GM23248 (cell line): ENCODE results near the gene TADA3. TPM values are rescaled to one million over a fixed set of nuclear protein-coding genes. Genes with fewer than 3 reads are reported as not detected.

Source experiments
- DNase-seq: peaks from one replicate; pipeline ENCODE4 v3.0.0-alpha.2; 2015
- H2AFZ ChIP-seq: fragments of 200-600 bp; sonication (generic); 2 replicates; pipeline ENCODE4 v1.6.1; 2016; ENCODE audit warnings: antibody characterized with exemption
- H3F3A ChIP-seq: fragments of 200-600 bp; sonication (generic); 2 replicates; pipeline ENCODE4 v1.6.1; 2016; ENCODE audit warnings: mild to moderate bottlenecking, antibody characterized with exemption, mixed run types; ENCODE audit not compliant: insufficient read depth
- H3K27ac ChIP-seq: fragments of 200-600 bp; sonication (generic); 2 replicates; pipeline ENCODE4 v1.5.1; 2016; ENCODE audit warnings: mild to moderate bottlenecking
- H3K27me3 ChIP-seq: fragments of 200-600 bp; sonication (generic); replicated peaks from 2 replicates; pipeline ENCODE4 v1.6.1; 2016; ENCODE audit warnings: mild to moderate bottlenecking; ENCODE audit not compliant: insufficient read depth
- H3K36me3 ChIP-seq: fragments of 200-600 bp; sonication (generic); 2 replicates; pipeline ENCODE4 v1.6.1; 2016; ENCODE audit warnings: low read depth, mild to moderate bottlenecking
- H3K4me1 ChIP-seq: fragments of 200-600 bp; sonication (generic); 2 replicates; pipeline ENCODE4 v1.6.1; 2016; ENCODE audit warnings: mild to moderate bottlenecking; ENCODE audit not compliant: insufficient read depth
- H3K4me2 ChIP-seq: fragments of 200-600 bp; sonication (generic); one replicate; pipeline ENCODE4 v1.6.1; 2016; ENCODE audit warnings: mild to moderate bottlenecking; ENCODE audit not compliant: unreplicated experiment
- H3K4me3 ChIP-seq: fragments of 200-600 bp; sonication (generic); 2 replicates; pipeline ENCODE4 v1.5.1; 2016; ENCODE audit warnings: mild to moderate bottlenecking
- H3K79me2 ChIP-seq: fragments of 200-600 bp; sonication (generic); 2 replicates; pipeline ENCODE4 v1.6.1; 2016; ENCODE audit warnings: mild to moderate bottlenecking; ENCODE audit not compliant: insufficient read depth
- H3K9ac ChIP-seq: fragments of 200-600 bp; sonication (generic); 2 replicates; pipeline ENCODE4 v1.6.1; 2016; ENCODE audit warnings: mild to moderate bottlenecking
- H3K9me2 ChIP-seq: fragments of 200-600 bp; sonication (generic); 2 replicates; pipeline ENCODE4 v1.6.1; 2016; ENCODE audit warnings: mixed run types, mild to moderate bottlenecking, moderate library complexity; ENCODE audit not compliant: insufficient read depth
- H3K9me3 ChIP-seq: fragments of 200-600 bp; sonication (generic); one replicate; pipeline ENCODE4 v1.6.1; 2017; ENCODE audit warnings: low read depth
- H4K20me1 ChIP-seq: fragments of 200-600 bp; sonication (generic); 2 replicates; pipeline ENCODE4 v1.6.0; 2016; ENCODE audit not compliant: insufficient read depth
- EZH2 ChIP-seq: fragments of 200-600 bp; sonication (generic); IDR thresholded peaks from 2 replicates; pipeline ENCODE4 v1.6.1; 2018; ENCODE audit warnings: antibody characterized with exemption, mild to moderate bottlenecking; ENCODE audit not compliant: insufficient read depth, poor library complexity, severe bottlenecking
- EZH2phosphoT487 ChIP-seq: fragments of 200-600 bp; sonication (generic); IDR thresholded peaks from 2 replicates; pipeline ENCODE4 v1.6.1; 2018; ENCODE audit warnings: antibody characterized with exemption, moderate library complexity, mild to moderate bottlenecking, low read depth; ENCODE audit not compliant: insufficient read depth
- WGBS, 2 experiments: methylation state at CpG; one replicate each; pipeline ENCODE4 v1.1.6; 2015 to 2017; ENCODE audit warnings: low lambda C conversion rate in 2 of 2, low coverage in 1 of 2; ENCODE audit errors: missing lambda C conversion rate in 2 of 2; 5-methylcytosine and 5-hydroxymethylcytosine counted together
- in situ Hi-C: fragments of 300-500 bp; cut with MboI; formaldehyde crosslinking; loops from 2 replicates; pipeline ENCODE4 v1.15.0; 2020
- polyA plus RNA-seq: library from polyadenylated mRNA; unstranded; fragments of >200 nt; fragmentation: Nextera tagmentation; extraction: Ambion mirVana; gene quantifications from 2 replicates; pipeline ENCODE4 v1.2.1, GENCODE V29; 2016
- total RNA-seq: library from RNA; depleted of rRNA; stranded (reverse); fragments of >200 nt; shearing (Covaris generic); gene quantifications from 2 replicates; pipeline ENCODE4 v1.2.3, GENCODE V29; 2014

Gene TADA3
- total and polyA plus RNA-seq, 2 experiments from 2014 or later: 85.1 to 135 TPM

GRCh38 chr3:9742560-9742959 is 49.7 kb downstream of the TADA3 start:
- no peak overlapping the region for H3K4me2 ChIP-seq
- peaks cover 62% of the 10 kb centered on the region for H3K36me3 ChIP-seq
- H3K79me2 ChIP-seq: peaks cover 25% of the 10 kb centered on the region
- no peak overlapping the region for H3K9ac ChIP-seq
- no peak for DNase-seq
- H4K20me1 ChIP-seq: no peaks in the 10 kb centered on the region
- 93 to 100% methylated on average over 1 of the region's 1 CpG for WGBS, 2 experiments
- no peak overlapping the region for H3K4me3 ChIP-seq
- H3F3A ChIP-seq: peaks cover 8% of the 10 kb centered on the region; the same call in 1 of the 2 replicates
- H3K27me3 ChIP-seq: no peaks in the 10 kb centered on the region
- no peak overlapping the region for H3K27ac ChIP-seq
- TF ChIP-seq EZH2phosphoT487 (no peak), EZH2 (no peak)
- H3K9me2 ChIP-seq: no peaks in the 10 kb centered on the region
- no peak overlapping the region for H2AFZ ChIP-seq
- 0 out of 2 replicates have a peak, but pooled peaks cover 10% of the 10 kb centered on the region for H3K4me1 ChIP-seq
- in situ Hi-C loops: no loop called here
- H3K9me3 ChIP-seq: no peaks in the 10 kb centered on the region

- H3K4me3 ChIP-seq: no peak overlapping the region
- no peaks in the 10 kb centered on the region for H3K9me3 ChIP-seq
- DNase-seq: no peak
- H3K9ac ChIP-seq: no peak overlapping the region
- no peak overlapping the region for H3K27ac ChIP-seq
- no peaks in the 10 kb centered on the region for H3K27me3 ChIP-seq
- TF ChIP-seq EZH2phosphoT487 (no peak), EZH2 (no peak)
- no peaks in the 10 kb centered on the region for H3K4me1 ChIP-seq
- peaks cover 65% of the 10 kb centered on the region for H3K36me3 ChIP-seq
- H3K9me2 ChIP-seq: no peaks in the 10 kb centered on the region
- H3K79me2 ChIP-seq: peaks cover 59% of the 10 kb centered on the region
- H3F3A ChIP-seq: no peaks in the 10 kb centered on the region; the same call in 1 of the 2 replicates
- no peak overlapping the region for H3K4me2 ChIP-seq
- in situ Hi-C loops: no loop called here
- WGBS, 2 experiments: 87 to 88% methylated on average over 15 of the region's 15 CpGs
- no peaks in the 10 kb centered on the region for H4K20me1 ChIP-seq
- H2AFZ ChIP-seq: no peak overlapping the region
Observed at GRCh38 chr3:9739181-9739580, 53.1 kb downstream of the TADA3 start.

- WGBS, 2 experiments: 65 to 69% methylated on average over 2 of the region's 2 CpGs
- peak; percentile 24 for DNase-seq
- H3K9me3 ChIP-seq: no peaks in the 10 kb centered on the region
- no peak overlapping the region for H3K9ac ChIP-seq
- no peak overlapping the region for H3K27ac ChIP-seq
- in situ Hi-C loops: no loop called here
- peaks cover 42% of the 10 kb centered on the region for H3K36me3 ChIP-seq
- no peak for TF ChIP-seq EZH2
- TF ChIP-seq EZH2phosphoT487: no peak
- no peaks in the 10 kb centered on the region for H3K27me3 ChIP-seq
- H4K20me1 ChIP-seq: no peaks in the 10 kb centered on the region; the same call in 1 of the 2 replicates
- peaks cover 82% of the 10 kb centered on the region for H3K79me2 ChIP-seq
- no peak overlapping the region for H2AFZ ChIP-seq
- H3K9me2 ChIP-seq: no peaks in the 10 kb centered on the region
- peaks cover 12% of the 10 kb centered on the region for H3K4me1 ChIP-seq
- no peak overlapping the region for H3K4me3 ChIP-seq
- no peak overlapping the region for H3K4me2 ChIP-seq
- no peaks in the 10 kb centered on the region; the same call in 1 of the 2 replicates for H3F3A ChIP-seq
Observed at GRCh38 chr3:9736831-9737230, 55.4 kb downstream of the TADA3 start.

DNA sequence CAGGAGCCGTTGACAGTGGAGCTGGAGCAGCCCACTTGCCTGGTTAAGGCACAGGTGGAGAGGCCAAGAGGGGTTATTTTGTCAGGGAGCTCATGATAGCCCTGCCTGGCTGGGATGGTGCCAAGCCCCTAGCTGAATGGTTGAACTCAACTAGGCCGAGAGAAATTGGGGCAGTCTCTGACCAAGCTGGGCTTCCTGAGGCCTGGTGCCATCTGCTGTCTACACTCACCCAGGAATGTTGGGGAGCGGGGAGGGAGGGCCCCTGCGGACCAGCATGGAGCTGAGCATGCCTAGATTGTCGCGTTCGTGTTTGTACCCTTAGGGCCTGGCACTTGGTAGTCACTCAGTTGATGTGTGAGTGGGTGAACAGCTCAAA is 59.5 kb downstream of the TADA3 start:
- in situ Hi-C loops: no loop called here
- 9 to 19% methylated on average over 7 of the region's 7 CpGs for WGBS, 2 experiments

More for the DNA sequence above, 59.5 kb downstream of the TADA3 start:
- peak; percentile 73 for DNase-seq
- H3F3A ChIP-seq: peaks cover 9% of the 10 kb centered on the region
- H3K4me2 ChIP-seq: peak overlapping the region; percentile 98
- no peaks in the 10 kb centered on the region for H3K9me3 ChIP-seq
- H3K4me1 ChIP-seq: peaks cover 17% of the 10 kb centered on the region
- no peak overlapping the region for H2AFZ ChIP-seq
- peak overlapping the region; percentile 84 for H3K4me3 ChIP-seq
- no peaks in the 10 kb centered on the region; the same call in 1 of the 2 replicates for H4K20me1 ChIP-seq
- TF ChIP-seq EZH2phosphoT487: no peak
- no peak for TF ChIP-seq EZH2
- peak overlapping the region; percentile 97 for H3K27ac ChIP-seq
- H3K9ac ChIP-seq: peak overlapping the region; percentile 96
- H3K36me3 ChIP-seq: peaks cover 17% of the 10 kb centered on the region; the same call in 1 of the 2 replicates
- H3K27me3 ChIP-seq: no peaks in the 10 kb centered on the region
- H3K9me2 ChIP-seq: no peaks in the 10 kb centered on the region
- H3K79me2 ChIP-seq: peaks cover 61% of the 10 kb centered on the region
